T-helper 17 cell (primary cell): ENCODE measurements around the gene DCAF5. TPM values are rescaled to one million over a fixed set of nuclear protein-coding genes. Genes with fewer than 3 reads are reported as not detected.
"Not testable (repeated sequence)": the region's sequence is repeated elsewhere in the genome, so short reads cannot be mapped to it uniquely, and the experiment has no call there.

ENCODE experiments used
- ATAC-seq: fragments of 150-1000 bp; cut with Tn5 transposase; 2 replicates; pipeline ENCODE4 v1.10.0; 2021; ENCODE audit warnings: mild to moderate bottlenecking, moderate library complexity
- DNase-seq, 3 donors: peaks; one replicate each; pipeline versions ENCODE4 v3.0.0 to v3.0.0-alpha.2; 2020 to 2021
- H3K9me3 ChIP-seq: one replicate; pipeline ENCODE4 v1.7.0; 2013; ENCODE audit warnings: low read length, mild to moderate bottlenecking; ENCODE audit not compliant: control insufficient read depth, poor library complexity, severe bottlenecking
- H3K27ac Mint-ChIP-seq: one replicate; pipeline ENCODE4 v1.8.0; 2022; ENCODE audit warnings: mild to moderate bottlenecking, moderate library complexity, mixed read lengths
- H3K27me3 Mint-ChIP-seq: one replicate; pipeline ENCODE4 v1.8.0; 2022; ENCODE audit warnings: mixed read lengths
- H3K36me3 Mint-ChIP-seq: one replicate; pipeline ENCODE4 v1.8.0; 2022; ENCODE audit warnings: low read depth, mixed read lengths
- H3K4me1 Mint-ChIP-seq: one replicate; pipeline ENCODE4 v1.8.0; 2022; ENCODE audit warnings: mild to moderate bottlenecking, mixed read lengths
- H3K4me3 Mint-ChIP-seq: one replicate; pipeline ENCODE4 v1.8.0; 2022; ENCODE audit warnings: mild to moderate bottlenecking, moderate library complexity, mixed read lengths
- total RNA-seq, 4 donors: library from RNA in 2 of 4; stranded (reverse) in 2 of 4; gene quantifications; one replicate each; pipeline ENCODE4 v1.2.3 and lab custom pipeline; 2022 to 2026

DCAF5 gene
- total RNA-seq, 2 donors from 2014 or later = 55.0 to 61.6 TPM

- no peaks in the 10 kb centered on the region for H3K9me3 ChIP-seq
- Mint-ChIP-seq H3K27ac (no peak overlapping the region), H3K27me3 (peaks cover 32% of the 10 kb centered on the region), H3K36me3 (no peaks in the 10 kb centered on the region), H3K4me1 (peaks cover 5% of the 10 kb centered on the region), H3K4me3 (no peak overlapping the region)
- ATAC-seq = no peak
- no peak for DNase-seq
Observed at GRCh38 chr14:69036757-69037506, 116.0 kb downstream of the DCAF5 start.

DNA sequence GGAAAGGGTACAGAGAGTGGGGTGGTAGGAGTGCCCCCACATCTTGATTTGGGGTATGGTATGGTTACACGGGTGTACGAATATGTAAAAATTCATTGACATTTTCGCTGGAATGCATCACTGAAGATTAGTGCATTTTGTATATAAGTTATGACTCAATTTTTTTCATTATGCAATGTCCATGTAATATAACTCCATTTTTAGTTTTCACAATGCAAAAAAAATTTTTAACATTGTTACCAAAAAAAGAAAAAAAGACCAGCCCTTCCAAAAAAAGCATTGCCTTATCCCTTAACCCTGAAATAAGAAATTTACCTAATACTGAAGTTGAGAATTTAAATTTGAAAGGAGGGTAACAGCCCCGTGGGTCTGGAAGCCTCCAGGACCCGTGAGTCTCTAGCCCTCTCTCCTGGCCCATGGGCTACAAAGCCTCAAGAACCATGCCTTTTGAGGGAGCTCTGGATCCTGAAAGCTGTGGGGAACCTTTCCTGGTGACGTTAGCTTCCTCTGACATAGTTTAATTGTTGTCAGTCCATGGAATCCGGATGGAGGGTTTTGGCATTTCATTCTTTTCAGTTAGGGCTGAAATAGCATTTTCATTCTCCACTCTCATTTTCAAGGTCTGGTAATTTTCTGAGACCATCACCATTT lies 118.2 kb downstream of the DCAF5 start:
- H3K4me1 Mint-ChIP-seq = peaks cover 5% of the 10 kb centered on the region
- no peak overlapping the region for H3K27ac Mint-ChIP-seq
- H3K27me3 Mint-ChIP-seq = peaks cover 28% of the 10 kb centered on the region
- no peaks in the 10 kb centered on the region for H3K9me3 ChIP-seq
- H3K4me3 Mint-ChIP-seq = no peak overlapping the region
- no peak for ATAC-seq
- H3K36me3 Mint-ChIP-seq = no peaks in the 10 kb centered on the region
- DNase-seq = no peak

- Mint-ChIP-seq H3K27me3 (peaks cover 12% of the 10 kb centered on the region), H3K27ac (no peak overlapping the region), H3K36me3 (no peaks in the 10 kb centered on the region), H3K4me3 (no peak overlapping the region), H3K4me1 (peaks cover 4% of the 10 kb centered on the region)
- no peak for DNase-seq
- no peaks in the 10 kb centered on the region for H3K9me3 ChIP-seq
- no peak for ATAC-seq
Observed at GRCh38 chr14:69027242-69027913, 125.5 kb downstream of the DCAF5 start.

- H3K4me3 Mint-ChIP-seq = no peak overlapping the region
- no peak for ATAC-seq
- no peaks in the 10 kb centered on the region for H3K9me3 ChIP-seq
- no peaks in the 10 kb centered on the region for H3K36me3 Mint-ChIP-seq
- no peak for DNase-seq
- peaks cover 4% of the 10 kb centered on the region for H3K4me1 Mint-ChIP-seq
- H3K27me3 Mint-ChIP-seq = peaks cover 12% of the 10 kb centered on the region
- H3K27ac Mint-ChIP-seq = peak overlapping the region; percentile 11
Observed at GRCh38 chr14:69023035-69023434, 129.9 kb downstream of the DCAF5 start.

GRCh38 chr14:69022093-69022492 lies 130.8 kb downstream of the DCAF5 start:
- not testable (repeated sequence) for H3K4me1 Mint-ChIP-seq, H3K9me3 ChIP-seq, H3K36me3 Mint-ChIP-seq, H3K4me3 Mint-ChIP-seq, DNase-seq, H3K27ac Mint-ChIP-seq, H3K27me3 Mint-ChIP-seq, ATAC-seq

GRCh38 chr14:69017706-69018105 lies 135.2 kb downstream of the DCAF5 start:
- H3K9me3 ChIP-seq = no peaks in the 10 kb centered on the region
- Mint-ChIP-seq H3K27me3 (no peaks in the 10 kb centered on the region), H3K27ac (no peak overlapping the region), H3K36me3 (no peaks in the 10 kb centered on the region), H3K4me3 (no peak overlapping the region), H3K4me1 (no peaks in the 10 kb centered on the region)
- ATAC-seq (no peak), DNase-seq (no peak)

- ATAC-seq = no peak
- no peaks in the 10 kb centered on the region for H3K27me3 Mint-ChIP-seq
Observed at GRCh38 chr14:69014829-69015259, 138.1 kb downstream of the DCAF5 start.

DNA sequence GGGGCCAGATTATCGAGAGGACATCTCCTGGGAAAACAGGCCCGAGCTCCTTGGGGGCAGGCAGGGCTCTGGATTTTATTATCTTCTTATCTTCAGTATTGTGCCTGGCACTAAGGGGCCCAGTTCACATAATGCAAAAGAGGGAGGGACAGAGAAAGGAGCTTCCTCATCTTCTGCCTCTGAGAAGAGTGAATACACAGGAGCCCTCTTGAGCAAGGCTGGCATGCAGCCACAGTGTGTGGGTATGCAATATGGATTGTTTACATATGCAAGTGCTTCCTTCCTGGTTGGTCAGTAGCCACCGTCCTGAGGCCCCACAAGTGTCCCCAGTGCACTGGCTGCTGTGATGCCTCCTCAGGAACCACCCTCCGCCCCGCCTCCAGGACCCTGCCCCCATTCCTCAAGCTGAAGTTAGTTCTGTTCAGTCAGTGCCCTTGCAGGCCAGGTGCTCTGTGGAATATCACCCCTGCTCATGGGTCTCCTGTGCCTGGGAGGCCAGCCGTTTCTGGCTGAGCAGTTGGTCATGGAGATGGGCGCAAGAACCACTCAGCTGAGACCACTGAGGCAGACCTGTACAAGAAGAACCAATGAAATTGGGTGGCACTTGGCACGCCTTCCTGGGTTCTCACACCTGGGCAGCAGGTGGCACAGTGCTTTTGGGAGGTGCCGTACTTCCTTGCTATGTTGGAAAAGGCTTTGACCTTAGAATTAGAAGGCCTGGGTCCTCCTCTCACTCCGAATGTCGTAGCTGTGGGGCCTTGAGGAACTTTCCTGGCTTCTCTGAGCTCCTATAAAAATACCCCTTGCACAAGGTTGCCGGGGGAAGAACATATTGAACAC lies 138.8 kb downstream of the DCAF5 start:
- ATAC-seq = peak; percentile 30
- no peaks in the 10 kb centered on the region for H3K27me3 Mint-ChIP-seq
- no peak for DNase-seq
- no peak overlapping the region for H3K27ac Mint-ChIP-seq
- H3K4me3 Mint-ChIP-seq = no peak overlapping the region
- no peaks in the 10 kb centered on the region for H3K9me3 ChIP-seq
- peaks cover 2% of the 10 kb centered on the region for H3K4me1 Mint-ChIP-seq
- no peaks in the 10 kb centered on the region for H3K36me3 Mint-ChIP-seq

More at GRCh38 chr14:69014829-69015259, 138.1 kb downstream of the DCAF5 start:
- no peaks in the 10 kb centered on the region for H3K36me3 Mint-ChIP-seq
- H3K4me3 Mint-ChIP-seq = no peak overlapping the region
- no peak for DNase-seq
- no peaks in the 10 kb centered on the region for H3K4me1 Mint-ChIP-seq
- H3K9me3 ChIP-seq = no peaks in the 10 kb centered on the region
- no peak overlapping the region for H3K27ac Mint-ChIP-seq

DNA sequence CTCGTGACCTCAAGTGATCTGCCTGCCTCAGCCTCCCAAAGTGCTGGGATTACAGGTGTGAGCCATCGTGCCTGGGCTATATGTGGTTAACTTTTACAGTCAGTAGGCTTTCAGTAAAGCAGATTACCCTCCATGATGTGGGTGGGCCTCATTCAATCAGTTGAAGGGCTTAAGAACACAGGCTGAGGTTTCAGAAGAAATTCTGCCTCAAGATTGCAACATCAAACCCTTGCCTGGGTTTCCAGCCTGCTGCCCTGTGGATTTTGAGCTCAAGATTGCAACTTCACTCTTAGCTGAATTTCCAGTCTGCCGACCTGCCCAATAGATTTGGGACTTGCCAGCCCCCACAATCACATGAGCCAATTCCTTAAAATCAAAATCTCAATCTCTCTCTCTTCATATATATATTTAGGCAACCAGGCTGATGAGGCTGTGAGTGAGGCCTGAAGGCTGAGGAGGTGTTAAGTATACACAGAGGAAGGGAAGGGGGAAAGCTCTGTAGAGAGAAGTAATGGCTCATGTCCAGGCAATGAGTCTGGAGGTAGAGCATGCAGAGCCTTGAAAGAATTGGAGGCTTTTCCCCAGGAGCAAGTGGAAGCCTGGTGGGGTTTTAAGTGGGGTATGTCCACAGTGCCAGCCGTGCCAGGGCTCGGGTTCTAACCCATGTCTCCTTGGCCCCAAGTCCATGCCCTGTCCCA lies 140.5 kb downstream of the DCAF5 start:
- peaks cover 2% of the 10 kb centered on the region for H3K4me1 Mint-ChIP-seq
- ATAC-seq (no peak), DNase-seq (no peak)
- no peaks in the 10 kb centered on the region for H3K36me3 Mint-ChIP-seq
- no peak overlapping the region for H3K4me3 Mint-ChIP-seq
- no peaks in the 10 kb centered on the region for H3K27me3 Mint-ChIP-seq
- no peaks in the 10 kb centered on the region for H3K9me3 ChIP-seq
- H3K27ac Mint-ChIP-seq = no peak overlapping the region

DNA sequence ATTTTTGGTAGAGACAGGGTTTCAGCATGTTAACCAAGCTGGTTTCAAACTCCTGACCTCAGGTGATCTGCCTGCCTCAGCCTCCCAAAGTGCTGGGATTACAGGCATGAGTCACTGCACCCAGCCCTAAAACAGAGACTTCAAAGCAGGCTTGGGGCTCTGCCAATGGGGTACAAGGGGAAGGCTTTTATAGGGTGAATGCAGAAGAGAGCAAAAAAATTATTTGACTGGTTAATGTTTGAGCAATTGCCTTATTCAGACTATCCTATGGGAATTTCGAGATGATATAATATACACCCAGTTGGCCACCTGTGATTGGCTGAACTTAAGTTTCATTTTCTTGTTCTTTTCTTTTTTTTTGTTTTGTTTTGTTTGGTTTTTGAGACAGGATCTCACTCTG lies 142.3 kb downstream of the DCAF5 start:
- H3K27me3 Mint-ChIP-seq = peaks cover 2% of the 10 kb centered on the region
- DNase-seq (no peak), ATAC-seq (no peak)
- no peaks in the 10 kb centered on the region for H3K36me3 Mint-ChIP-seq
- H3K4me1 Mint-ChIP-seq = peaks cover 4% of the 10 kb centered on the region
- no peak overlapping the region for H3K27ac Mint-ChIP-seq
- H3K9me3 ChIP-seq = no peaks in the 10 kb centered on the region
- H3K4me3 Mint-ChIP-seq = no peak overlapping the region

GRCh38 chr14:69008421-69008884 lies 144.5 kb downstream of the DCAF5 start:
- H3K4me1 Mint-ChIP-seq = peaks cover 10% of the 10 kb centered on the region
- H3K27me3 Mint-ChIP-seq = peaks cover 15% of the 10 kb centered on the region
- H3K4me3 Mint-ChIP-seq = no peak overlapping the region
- H3K27ac Mint-ChIP-seq = no peak overlapping the region
- H3K36me3 Mint-ChIP-seq = no peaks in the 10 kb centered on the region
- no peaks in the 10 kb centered on the region for H3K9me3 ChIP-seq
- ATAC-seq (no peak), DNase-seq (no peak)

DNA sequence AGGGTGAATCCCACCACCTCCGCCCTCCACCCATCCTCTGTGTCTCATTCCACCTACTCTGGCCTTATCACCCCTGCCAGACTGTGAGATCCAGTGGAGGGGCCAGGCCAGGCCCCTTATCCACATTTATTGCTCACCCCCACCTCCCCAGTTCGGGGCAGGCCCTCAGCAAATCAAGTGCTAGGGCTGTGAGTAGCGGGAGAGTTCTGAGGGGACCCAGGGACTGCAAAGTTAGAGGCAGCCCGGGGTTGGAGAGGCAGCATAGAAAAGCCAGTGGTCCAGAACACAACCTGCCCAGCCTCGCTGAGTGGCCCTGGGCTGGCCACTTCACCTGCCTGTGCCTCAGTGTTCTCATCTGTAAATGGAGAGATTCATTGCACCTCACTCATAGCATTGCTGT lies 146.6 kb downstream of the DCAF5 start:
- ATAC-seq (no peak), DNase-seq (no peak)
- no peaks in the 10 kb centered on the region for H3K9me3 ChIP-seq
- peaks cover 3% of the 10 kb centered on the region for H3K36me3 Mint-ChIP-seq
- H3K4me1 Mint-ChIP-seq = peaks cover 17% of the 10 kb centered on the region
- no peak overlapping the region for H3K27ac Mint-ChIP-seq
- no peak overlapping the region for H3K4me3 Mint-ChIP-seq
- H3K27me3 Mint-ChIP-seq = peaks cover 23% of the 10 kb centered on the region
